ENCODE data around the gene MED17. TPM values are rescaled to one million over a fixed set of nuclear protein-coding genes. Genes with fewer than 3 reads are reported as not detected.

The MED17 gene, protein sequence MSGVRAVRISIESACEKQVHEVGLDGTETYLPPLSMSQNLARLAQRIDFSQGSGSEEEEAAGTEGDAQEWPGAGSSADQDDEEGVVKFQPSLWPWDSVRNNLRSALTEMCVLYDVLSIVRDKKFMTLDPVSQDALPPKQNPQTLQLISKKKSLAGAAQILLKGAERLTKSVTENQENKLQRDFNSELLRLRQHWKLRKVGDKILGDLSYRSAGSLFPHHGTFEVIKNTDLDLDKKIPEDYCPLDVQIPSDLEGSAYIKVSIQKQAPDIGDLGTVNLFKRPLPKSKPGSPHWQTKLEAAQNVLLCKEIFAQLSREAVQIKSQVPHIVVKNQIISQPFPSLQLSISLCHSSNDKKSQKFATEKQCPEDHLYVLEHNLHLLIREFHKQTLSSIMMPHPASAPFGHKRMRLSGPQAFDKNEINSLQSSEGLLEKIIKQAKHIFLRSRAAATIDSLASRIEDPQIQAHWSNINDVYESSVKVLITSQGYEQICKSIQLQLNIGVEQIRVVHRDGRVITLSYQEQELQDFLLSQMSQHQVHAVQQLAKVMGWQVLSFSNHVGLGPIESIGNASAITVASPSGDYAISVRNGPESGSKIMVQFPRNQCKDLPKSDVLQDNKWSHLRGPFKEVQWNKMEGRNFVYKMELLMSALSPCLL
- total RNA-seq (2014; rRNA removed; shearing (Covaris generic)), result 21.8 and 23.0 TPM in 2 replicates
- total RNA-seq (2022), result 31.1 and 33.3 TPM in 2 replicates
- Bru-seq, nascent RNA, result percentile 79 among the genes with signal in this experiment
- BruChase-seq, experiment 1, labeled RNA remaining after a 6-hour chase, result percentile 53 among the genes with signal in this experiment
- BruChase-seq, experiment 2, labeled RNA remaining after a 2-hour chase, result percentile 67 among the genes with signal in this experiment
- long read RNA-seq, full-length matches to known transcripts, result 33 of 39 reads
- long read RNA-seq, partial matches to known transcripts, result 2 of 39 reads
- long read RNA-seq, other reads (novel, unspliced or antisense), result 4 of 39 reads

DNA sequence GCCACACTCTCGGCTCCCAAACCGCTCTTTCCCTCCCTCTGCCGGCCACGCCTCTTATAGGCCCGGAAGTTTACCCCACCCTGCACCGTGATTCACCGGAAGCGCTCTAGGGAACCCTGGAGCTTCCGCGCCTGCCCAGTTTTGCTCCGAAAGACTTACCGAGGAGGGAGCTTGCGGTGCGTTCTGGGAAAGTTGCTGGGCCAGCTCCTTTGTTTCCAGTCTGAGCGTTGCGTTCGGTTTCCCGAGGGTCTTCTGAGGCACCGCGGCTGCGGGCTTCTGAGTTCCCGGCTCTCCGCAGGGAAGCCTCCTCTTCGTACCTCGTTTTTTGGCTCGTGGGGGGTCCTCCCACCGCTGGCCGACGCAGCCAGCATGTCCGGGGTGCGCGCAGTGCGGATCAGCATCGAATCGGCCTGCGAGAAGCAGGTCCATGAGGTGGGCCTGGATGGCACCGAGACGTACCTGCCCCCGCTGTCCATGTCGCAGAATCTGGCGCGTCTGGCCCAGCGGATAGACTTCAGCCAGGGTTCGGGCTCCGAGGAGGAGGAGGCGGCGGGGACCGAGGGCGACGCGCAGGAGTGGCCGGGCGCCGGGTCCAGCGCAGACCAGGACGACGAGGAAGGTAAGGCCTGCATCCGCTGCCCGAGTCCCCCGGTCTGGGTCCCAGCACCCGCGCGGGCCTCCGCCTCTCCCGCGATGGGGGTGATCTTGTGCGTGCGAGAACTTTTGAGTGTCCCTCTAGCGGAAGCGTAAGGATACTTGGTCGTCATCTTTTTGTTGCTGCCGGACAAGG, at the start of gene MED17:
Gene MED17, plus strand, starts transcription at position 138 of the 790 bp plus-strand sequence. Its CDS starts 232 bp downstream, at position 370.
- Histone ChIP-seq H3K36me3 (ENCODE audit: insufficient read depth, low read length) (peaks cover 40% of the 10 kb centered on the region), H3K4me3 (ENCODE audit: low read depth, low read length, poor library complexity, severe bottlenecking) (peak within 1 kb of the TSS; percentile 88), H4K20me1 (ENCODE audit: insufficient read depth, low read length) (peaks cover 20% of the 10 kb centered on the region), H3K9me3 (ENCODE audit: low read length) (no peaks in the 10 kb centered on the region), H3K27ac (ENCODE audit: low read depth, low read length, poor library complexity, severe bottlenecking) (peak within 1 kb of the TSS; percentile 72), H3K9me2 (ENCODE audit: insufficient read depth, low read length) (no peaks in the 10 kb centered on the region), H3K79me2 (ENCODE audit: insufficient read depth, low read depth, low read length) (peaks cover 60% of the 10 kb centered on the region), H2AFZ (ENCODE audit: low read length) (peak within 1 kb of the TSS; percentile 70), H3K4me2 (ENCODE audit: low read length) (peak within 1 kb of the TSS; percentile 77), H3K4me1 (ENCODE audit: insufficient read depth, low read length, poor library complexity, severe bottlenecking) (peaks cover 29% of the 10 kb centered on the region)
- ChIA-PET CTCF (ENCODE audit: unreplicated experiment) (interaction anchor here (0.9 to 1.2 kb wide), 3 partner anchors 12 to 44 kb away, joined by 3 to 5 read pairs (median 4); partner anchors contain the start of genes C11orf54 and TAF1D), POLR2A (interaction anchor here (0.6 to 3.0 kb wide), 18 partner anchors 8 to 812 kb away, joined by 3 to 49 read pairs (median 4); partner anchors contain the start of genes C11orf54, CEP295, PANX1 and TAF1D)
- BruUV-seq (replicated peaks), result no TSS peak
- intact Hi-C loops (cut with micrococcal nuclease; ENCODE audit: unreplicated experiment), result loop anchor here (1.0 to 5.0 kb wide), 2 partner anchors 43 to 122 kb away; partner anchors contain the start of genes C11orf54, CEP295 and TAF1D
- peak; percentile 93 for DNase-seq (ENCODE audit: low spot score)
- TF ChIP-seq, protein P1, sequence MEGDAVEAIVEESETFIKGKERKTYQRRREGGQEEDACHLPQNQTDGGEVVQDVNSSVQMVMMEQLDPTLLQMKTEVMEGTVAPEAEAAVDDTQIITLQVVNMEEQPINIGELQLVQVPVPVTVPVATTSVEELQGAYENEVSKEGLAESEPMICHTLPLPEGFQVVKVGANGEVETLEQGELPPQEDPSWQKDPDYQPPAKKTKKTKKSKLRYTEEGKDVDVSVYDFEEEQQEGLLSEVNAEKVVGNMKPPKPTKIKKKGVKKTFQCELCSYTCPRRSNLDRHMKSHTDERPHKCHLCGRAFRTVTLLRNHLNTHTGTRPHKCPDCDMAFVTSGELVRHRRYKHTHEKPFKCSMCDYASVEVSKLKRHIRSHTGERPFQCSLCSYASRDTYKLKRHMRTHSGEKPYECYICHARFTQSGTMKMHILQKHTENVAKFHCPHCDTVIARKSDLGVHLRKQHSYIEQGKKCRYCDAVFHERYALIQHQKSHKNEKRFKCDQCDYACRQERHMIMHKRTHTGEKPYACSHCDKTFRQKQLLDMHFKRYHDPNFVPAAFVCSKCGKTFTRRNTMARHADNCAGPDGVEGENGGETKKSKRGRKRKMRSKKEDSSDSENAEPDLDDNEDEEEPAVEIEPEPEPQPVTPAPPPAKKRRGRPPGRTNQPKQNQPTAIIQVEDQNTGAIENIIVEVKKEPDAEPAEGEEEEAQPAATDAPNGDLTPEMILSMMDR (conservative IDR thresholded peaks at IDR 0.05; ENCODE audit: low read length), result peak; percentile 57; the same call in 1 of the 2 replicates
- TF ChIP-seq EZH2phosphoT487 (IDR thresholded peaks at IDR 0.05; ENCODE audit: borderline replicate concordance, low read depth, low read length), result no peak

DNA sequence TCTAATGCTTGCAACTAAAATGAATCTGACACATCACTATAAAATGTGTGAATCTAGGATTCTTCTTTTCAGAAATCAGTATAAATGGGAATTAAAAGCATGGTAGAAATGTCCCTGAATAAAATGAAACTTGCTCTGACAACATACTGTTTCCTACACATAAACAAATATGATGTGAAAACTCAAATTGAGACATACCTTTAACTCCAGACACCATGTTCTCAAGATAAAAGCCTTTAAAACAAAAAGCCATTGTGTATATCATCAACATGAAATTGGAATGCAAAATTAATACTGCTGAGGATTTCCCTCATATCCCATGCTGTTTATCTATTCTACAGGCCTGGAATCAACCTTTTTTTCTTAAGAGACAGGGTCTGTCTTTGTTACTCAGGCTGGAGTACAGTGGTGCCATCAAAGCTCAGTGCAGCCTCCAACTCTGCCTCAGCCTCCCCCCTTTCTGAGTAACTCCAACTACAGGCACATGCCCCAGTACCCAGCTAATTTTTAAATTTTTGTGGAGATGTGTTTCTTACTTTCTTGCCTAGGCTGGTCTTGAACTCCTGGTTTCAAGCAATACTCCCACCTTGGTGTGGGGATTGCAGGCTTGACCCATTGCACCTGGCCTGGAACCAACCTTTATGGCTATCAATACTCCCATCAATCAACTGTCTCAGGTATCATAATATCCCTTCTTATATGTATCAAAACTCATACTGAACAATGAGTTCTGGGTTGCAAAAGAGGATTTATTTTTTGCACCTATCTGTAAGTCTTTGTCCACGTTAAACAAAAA, 49.5 kb upstream of the MED17 start:
- Histone ChIP-seq H3K4me3 (ENCODE audit: low read depth, low read length, poor library complexity, severe bottlenecking) (peak overlapping the region; percentile 96), H3K9me2 (ENCODE audit: insufficient read depth, low read length) (no peaks in the 10 kb centered on the region), H4K20me1 (ENCODE audit: insufficient read depth, low read length) (peaks cover 97% of the 10 kb centered on the region), H2AFZ (ENCODE audit: low read length) (no peak overlapping the region), H3K4me2 (ENCODE audit: low read length) (peak overlapping the region; percentile 87), H3K4me1 (ENCODE audit: insufficient read depth, low read length, poor library complexity, severe bottlenecking) (peaks cover 67% of the 10 kb centered on the region), H3K79me2 (ENCODE audit: insufficient read depth, low read depth, low read length) (peaks cover 71% of the 10 kb centered on the region), H3K36me3 (ENCODE audit: insufficient read depth, low read length) (peaks cover 100% of the 10 kb centered on the region), H3K9me3 (ENCODE audit: low read length) (no peaks in the 10 kb centered on the region), H3K27ac (ENCODE audit: low read depth, low read length, poor library complexity, severe bottlenecking) (no peak overlapping the region)
- no TSS peak for BruUV-seq (replicated peaks)
- DNase-seq (ENCODE audit: low spot score), result no peak
- no peak for TF ChIP-seq EZH2phosphoT487 (IDR thresholded peaks at IDR 0.05; ENCODE audit: borderline replicate concordance, low read depth, low read length)
- TF ChIP-seq, protein P1 (conservative IDR thresholded peaks at IDR 0.05; ENCODE audit: low read length), result no peak
- intact Hi-C loops (cut with micrococcal nuclease; ENCODE audit: unreplicated experiment), result no loop called here
- ChIA-PET POLR2A (interaction anchor here (0.9 to 2.4 kb wide), 2 partner anchors 14 to 49 kb away, joined by 3 to 11 read pairs; partner anchors contain the start of gene MED17), CTCF (ENCODE audit: unreplicated experiment) (no interaction called here)
